MM.1S (cell line): ENCODE data around the gene S100A7A.

Experiments used
- CTCF ChIP-seq: fragments of 300-600 bp; sonication (generic); IDR thresholded peaks from 2 replicates; pipeline ENCODE4 v1.5.1; 2016; ENCODE audit warnings: antibody characterized with exemption, low read length, mixed read lengths
- EZH2 ChIP-seq: fragments of 300-600 bp; sonication (generic); optimal IDR thresholded peaks from 2 replicates; pipeline ENCODE3; 2017; ENCODE audit warnings: low read depth, mild to moderate bottlenecking, antibody characterized with exemption, low read length, mixed read lengths
- EZH2phosphoT487 ChIP-seq: fragments of 300-600 bp; sonication (generic); IDR thresholded peaks from 2 replicates; pipeline ENCODE4 v1.6.1; 2018; ENCODE audit warnings: antibody characterized with exemption, low read length

GRCh38 chr1:153447498-153448170 lies 31.3 kb downstream of the S100A7A start:
- TF ChIP-seq CTCF (no peak), EZH2 (no peak), EZH2phosphoT487 (no peak)
